Type B pancreatic cell (in vitro differentiated cells): ENCODE results near the gene PGM5. TPM values are rescaled to one million over a fixed set of nuclear protein-coding genes. Genes with fewer than 3 reads are reported as not detected.

Source experiments
- DNase-seq: peaks from one replicate; pipeline ENCODE4 v3.0.0; 2021; ENCODE audit warnings: mixed read lengths; ENCODE audit not compliant: unreplicated experiment; ENCODE audit errors: extremely low spot score
- H3K27ac Mint-ChIP-seq: 2 replicates; pipeline ENCODE4 v1.8.0; 2021; ENCODE audit warnings: mild to moderate bottlenecking, mixed read lengths
- H3K27me3 Mint-ChIP-seq: 2 replicates; pipeline ENCODE4 v1.8.0; 2021; ENCODE audit warnings: mixed read lengths
- H3K36me3 Mint-ChIP-seq: 2 replicates; pipeline ENCODE4 v1.8.0; 2021; ENCODE audit warnings: mixed read lengths
- H3K4me1 Mint-ChIP-seq: one replicate; pipeline ENCODE4 v1.8.0; 2021; ENCODE audit warnings: mixed read lengths; ENCODE audit not compliant: unreplicated experiment
- H3K4me3 Mint-ChIP-seq: 2 replicates; pipeline ENCODE4 v1.8.0; 2021; ENCODE audit warnings: mild to moderate bottlenecking, mixed read lengths
- H3K9me3 Mint-ChIP-seq: 2 replicates; pipeline ENCODE4 v1.8.0; 2021; ENCODE audit warnings: mixed read lengths
- total RNA-seq: library from RNA; stranded (reverse); gene quantifications from 2 replicates; pipeline ENCODE4 v1.2.1, GENCODE V29; 2021; ENCODE audit warnings: low replicate concordance
- TF ChIP-seq, protein P1 (sequence below): fragments of 200-600 bp; sonication (generic); conservative IDR thresholded peaks from 2 replicates; pipeline ENCODE4 v1.5.0; 2021; ENCODE audit warnings: antibody characterized with exemption, mild to moderate bottlenecking

The PGM5 gene
- total RNA-seq, 1 donor from 2014 or later: 21.2 TPM

GRCh38 chr9:68513981-68514380 is 157.6 kb downstream of the PGM5 start:
- Mint-ChIP-seq H3K27me3 (no peaks in the 10 kb centered on the region), H3K36me3 (no peaks in the 10 kb centered on the region), H3K9me3 (peaks cover 7% of the 10 kb centered on the region), H3K4me1 (no peaks in the 10 kb centered on the region), H3K4me3 (no peak overlapping the region), H3K27ac (no peak overlapping the region)
- no peak for DNase-seq
- TF ChIP-seq, protein P1, sequence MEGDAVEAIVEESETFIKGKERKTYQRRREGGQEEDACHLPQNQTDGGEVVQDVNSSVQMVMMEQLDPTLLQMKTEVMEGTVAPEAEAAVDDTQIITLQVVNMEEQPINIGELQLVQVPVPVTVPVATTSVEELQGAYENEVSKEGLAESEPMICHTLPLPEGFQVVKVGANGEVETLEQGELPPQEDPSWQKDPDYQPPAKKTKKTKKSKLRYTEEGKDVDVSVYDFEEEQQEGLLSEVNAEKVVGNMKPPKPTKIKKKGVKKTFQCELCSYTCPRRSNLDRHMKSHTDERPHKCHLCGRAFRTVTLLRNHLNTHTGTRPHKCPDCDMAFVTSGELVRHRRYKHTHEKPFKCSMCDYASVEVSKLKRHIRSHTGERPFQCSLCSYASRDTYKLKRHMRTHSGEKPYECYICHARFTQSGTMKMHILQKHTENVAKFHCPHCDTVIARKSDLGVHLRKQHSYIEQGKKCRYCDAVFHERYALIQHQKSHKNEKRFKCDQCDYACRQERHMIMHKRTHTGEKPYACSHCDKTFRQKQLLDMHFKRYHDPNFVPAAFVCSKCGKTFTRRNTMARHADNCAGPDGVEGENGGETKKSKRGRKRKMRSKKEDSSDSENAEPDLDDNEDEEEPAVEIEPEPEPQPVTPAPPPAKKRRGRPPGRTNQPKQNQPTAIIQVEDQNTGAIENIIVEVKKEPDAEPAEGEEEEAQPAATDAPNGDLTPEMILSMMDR: no peak

DNA sequence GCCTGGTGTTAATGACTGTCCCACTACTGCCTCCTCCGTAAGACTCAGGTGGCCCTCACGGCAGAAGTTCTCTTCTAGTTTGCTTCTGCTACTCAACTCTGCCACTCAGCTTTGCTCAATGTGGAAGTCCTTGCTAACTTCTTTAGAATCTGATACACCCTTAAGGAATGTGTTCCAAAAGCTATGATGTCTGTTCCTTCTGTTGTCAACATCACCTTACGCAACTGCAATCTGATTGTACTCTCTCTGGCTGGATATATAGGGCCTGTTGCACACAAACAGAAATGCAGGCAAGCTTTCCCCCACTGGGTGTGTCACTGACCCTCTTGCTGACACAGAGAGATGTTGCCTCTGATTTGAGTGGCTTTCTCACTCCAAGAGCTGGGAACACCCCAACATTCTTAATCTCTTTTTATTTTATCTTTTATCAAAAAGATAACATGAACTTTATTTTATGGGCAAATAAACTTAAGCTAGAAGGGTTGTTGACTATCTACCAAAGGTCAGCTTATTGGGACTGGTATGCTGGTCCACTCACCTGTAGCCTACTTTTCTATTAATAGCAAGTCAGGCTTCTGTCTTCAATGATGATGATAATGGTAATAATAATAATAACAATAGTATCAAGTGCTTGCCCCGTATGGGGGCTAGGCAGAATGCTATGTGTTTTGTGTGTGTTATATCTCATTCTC is 159.1 kb downstream of the PGM5 start:
- H3K9me3 Mint-ChIP-seq: peaks cover 7% of the 10 kb centered on the region
- no peak overlapping the region for H3K4me3 Mint-ChIP-seq
- DNase-seq: no peak
- no peaks in the 10 kb centered on the region for H3K27me3 Mint-ChIP-seq
- TF ChIP-seq, protein P1: no peak
- H3K36me3 Mint-ChIP-seq: no peaks in the 10 kb centered on the region
- no peaks in the 10 kb centered on the region for H3K4me1 Mint-ChIP-seq
- H3K27ac Mint-ChIP-seq: peak overlapping the region; percentile 6

GRCh38 chr9:68522131-68522530 is 165.7 kb downstream of the PGM5 start:
- peaks cover 3% of the 10 kb centered on the region for H3K36me3 Mint-ChIP-seq
- TF ChIP-seq, protein P1: no peak
- H3K27ac Mint-ChIP-seq: peak overlapping the region; percentile 62
- peak overlapping the region; percentile 6 for H3K4me3 Mint-ChIP-seq
- no peaks in the 10 kb centered on the region for H3K4me1 Mint-ChIP-seq
- no peaks in the 10 kb centered on the region for H3K27me3 Mint-ChIP-seq
- DNase-seq: no peak
- peaks cover 11% of the 10 kb centered on the region for H3K9me3 Mint-ChIP-seq

- Mint-ChIP-seq H3K4me1 (no peaks in the 10 kb centered on the region), H3K36me3 (peaks cover 3% of the 10 kb centered on the region), H3K27ac (peak overlapping the region; percentile 90), H3K27me3 (peaks cover 4% of the 10 kb centered on the region), H3K4me3 (peak overlapping the region; percentile 44), H3K9me3 (peaks cover 10% of the 10 kb centered on the region)
- DNase-seq: no peak
- TF ChIP-seq, protein P1: no peak
These were observed 166.5 kb downstream of the PGM5 start for GRCh38 chr9:68522954-68523353.

DNA sequence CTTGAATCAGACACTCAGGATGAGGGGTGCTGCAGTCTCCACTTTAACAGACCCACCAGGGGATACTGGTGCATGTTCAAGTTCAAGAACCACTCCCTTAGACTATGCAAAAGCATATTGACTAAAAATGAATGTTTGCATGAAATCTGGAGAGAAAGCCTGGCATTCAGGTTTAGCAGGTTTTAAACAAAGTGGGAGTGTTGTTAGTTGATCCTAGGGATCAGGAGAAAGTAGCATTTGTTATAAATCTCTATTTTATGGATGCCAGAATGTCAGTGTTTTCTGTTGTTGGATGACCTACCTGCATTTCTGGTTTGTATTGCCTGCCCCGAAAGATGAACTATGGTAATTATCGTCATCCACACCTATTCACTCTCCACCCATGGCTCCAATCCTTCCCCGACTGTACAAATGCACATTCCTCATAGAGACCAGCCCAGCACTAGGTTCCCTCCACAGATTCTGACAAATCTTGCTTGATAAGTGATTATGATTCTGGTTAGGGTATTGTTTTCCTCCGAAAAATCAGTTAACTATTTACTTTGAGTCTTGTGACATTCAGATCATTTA is 167.0 kb downstream of the PGM5 start:
- H3K27ac Mint-ChIP-seq: peak overlapping the region; percentile 90
- no peaks in the 10 kb centered on the region for H3K4me1 Mint-ChIP-seq
- H3K27me3 Mint-ChIP-seq: peaks cover 4% of the 10 kb centered on the region

More for the DNA sequence above, 167.0 kb downstream of the PGM5 start:
- Mint-ChIP-seq H3K36me3 (peaks cover 3% of the 10 kb centered on the region), H3K9me3 (peaks cover 5% of the 10 kb centered on the region), H3K4me3 (peak overlapping the region; percentile 27)
- TF ChIP-seq, protein P1: no peak
- no peak for DNase-seq
